GM12892 (cell line): Measurements from ENCODE around the gene EPB41L2.

Experiments
- POLR2A ChIP-seq: IDR thresholded peaks from 2 replicates; pipeline ENCODE4 v1.6.1; 2011; ENCODE audit warnings: low read depth, low read length, control low read depth
- POLR2AphosphoS5 ChIP-seq: IDR thresholded peaks from 2 replicates; pipeline ENCODE4 v1.6.1; 2011; ENCODE audit warnings: low read depth, low read length, control low read depth
- TAF1 ChIP-seq: IDR thresholded peaks from 2 replicates; pipeline ENCODE4 v1.6.1; 2011; ENCODE audit warnings: low read depth, mild to moderate bottlenecking, control low read depth, low read length, borderline replicate concordance

- TF ChIP-seq POLR2A (no peak), TAF1 (no peak), POLR2AphosphoS5 (no peak)
These were observed 214.1 kb downstream of the EPB41L2 start for GRCh38 chr6:130848945-130849344.
